ENCODE measurements around the gene CTBP2.

CTBP2 gene

GRCh38 chr10:125141860-125142484 lies 18.4 kb downstream of the CTBP2 start:
- no peak for DNase-seq

DNA sequence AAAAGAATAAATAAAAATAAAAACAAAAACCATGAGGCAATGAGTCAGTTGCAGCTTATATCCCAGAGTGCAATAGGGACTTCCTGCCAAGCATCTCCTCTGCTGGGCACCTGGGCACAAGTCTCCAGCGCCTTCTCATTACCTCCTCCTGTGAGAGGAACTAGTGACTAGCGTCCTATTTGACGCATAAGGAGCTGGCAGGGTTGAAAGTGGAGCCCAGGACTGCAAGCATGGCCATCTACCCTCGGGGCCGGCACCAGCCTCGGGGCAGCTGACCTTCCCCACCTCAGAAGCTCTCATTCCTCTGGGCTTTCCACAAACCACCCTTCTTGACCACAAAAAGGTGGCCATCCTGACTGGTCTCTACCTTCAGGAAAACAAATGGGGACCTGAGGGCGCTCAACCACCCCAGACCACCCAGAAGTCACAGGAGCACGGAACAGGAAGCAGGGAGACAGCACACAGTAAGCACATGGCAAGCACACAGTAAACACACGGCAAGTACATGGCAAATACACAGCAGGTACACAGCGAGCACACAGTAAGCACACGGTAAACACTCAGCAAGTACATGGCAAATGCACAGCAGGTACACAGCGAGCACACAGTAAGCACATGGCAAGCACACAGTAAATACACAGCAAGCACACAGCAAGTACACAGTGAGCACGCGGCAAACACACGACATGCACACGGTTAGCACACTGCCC lies 19.1 kb downstream of the CTBP2 start:
- no peak for DNase-seq

- no peak for DNase-seq
These were observed 20.2 kb downstream of the CTBP2 start for GRCh38 chr10:125140151-125140550.

DNA sequence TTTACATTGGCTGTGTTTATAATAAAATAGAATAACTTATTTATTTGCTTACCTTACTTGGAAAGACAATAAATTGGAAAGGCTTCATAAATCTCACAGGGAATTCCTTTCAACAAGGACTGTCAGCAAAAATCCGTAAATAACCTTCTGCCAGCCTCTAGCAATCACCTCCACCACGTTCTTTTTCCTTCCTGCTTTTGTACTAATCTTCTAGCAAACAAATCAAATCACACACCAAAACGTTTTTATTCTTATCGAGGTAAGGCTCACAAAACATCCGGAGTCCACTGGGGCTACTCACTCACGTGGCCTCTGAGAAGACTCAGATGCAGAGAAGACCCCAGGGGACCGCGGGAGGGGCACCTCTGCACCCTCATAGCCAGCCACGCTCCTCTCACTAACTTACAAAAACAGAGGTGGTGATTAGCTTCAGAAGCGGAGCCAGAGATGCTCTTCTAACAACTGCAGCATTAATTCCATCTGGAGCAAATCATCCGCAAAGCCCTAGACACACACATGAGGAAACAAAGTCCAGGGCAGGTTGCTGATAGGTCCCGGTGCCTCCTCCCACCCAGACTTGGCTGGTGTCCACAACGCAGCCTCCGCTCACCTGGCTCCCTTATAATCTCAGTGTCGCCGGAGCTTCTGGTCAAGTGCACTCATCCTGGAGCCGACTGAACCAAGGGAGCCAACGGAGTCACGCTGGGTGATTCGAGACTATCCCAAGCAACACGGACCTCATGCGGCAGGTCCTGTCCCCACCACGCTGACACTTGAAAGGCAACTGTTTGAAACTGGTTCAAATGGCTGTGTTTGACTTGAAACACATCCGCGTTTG lies 22.5 kb downstream of the CTBP2 start:
- DNase-seq, result peak; percentile 47 to 75

GRCh38 chr10:125136087-125136486 lies 24.3 kb downstream of the CTBP2 start:
- no peak for DNase-seq

DNA sequence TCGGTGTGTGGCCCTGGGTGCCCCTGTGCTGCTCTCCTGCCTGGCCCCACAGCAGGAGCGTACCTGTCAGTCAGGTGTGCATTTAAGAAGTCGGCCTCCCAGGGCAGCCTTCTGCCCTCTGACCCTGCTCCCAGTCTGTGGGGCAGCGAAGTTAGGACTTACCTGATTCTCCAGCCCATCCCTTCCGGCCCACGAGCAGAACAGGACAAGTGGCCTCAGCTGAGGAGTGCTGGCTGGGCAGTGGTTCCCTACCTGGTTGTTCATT lies 24.7 kb downstream of the CTBP2 start:
- DNase-seq, result no peak

- no peak for DNase-seq
These were observed 25.2 kb downstream of the CTBP2 start for GRCh38 chr10:125134916-125135770.

DNA sequence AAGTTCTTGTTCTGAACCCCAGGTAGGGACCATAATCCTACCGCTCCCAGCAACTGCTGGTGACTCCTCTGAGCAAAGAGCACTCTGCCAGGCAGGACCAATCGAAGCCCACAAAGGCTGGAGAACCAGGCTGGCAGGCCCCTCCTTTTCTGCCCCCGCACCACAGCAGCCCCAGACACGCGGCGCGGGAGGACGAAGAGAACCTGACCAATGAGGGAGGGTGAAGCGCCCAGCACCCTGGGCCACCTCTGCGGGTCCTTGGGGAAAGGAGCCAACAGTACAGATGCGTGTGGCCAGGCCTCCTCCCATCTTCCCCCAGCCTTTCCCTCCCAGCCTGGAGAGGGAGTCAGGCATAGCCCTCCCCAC lies 25.9 kb downstream of the CTBP2 start:
- DNase-seq, result no peak

GRCh38 chr10:125133696-125134482 lies 26.5 kb downstream of the CTBP2 start:
- DNase-seq, result no peak

DNA sequence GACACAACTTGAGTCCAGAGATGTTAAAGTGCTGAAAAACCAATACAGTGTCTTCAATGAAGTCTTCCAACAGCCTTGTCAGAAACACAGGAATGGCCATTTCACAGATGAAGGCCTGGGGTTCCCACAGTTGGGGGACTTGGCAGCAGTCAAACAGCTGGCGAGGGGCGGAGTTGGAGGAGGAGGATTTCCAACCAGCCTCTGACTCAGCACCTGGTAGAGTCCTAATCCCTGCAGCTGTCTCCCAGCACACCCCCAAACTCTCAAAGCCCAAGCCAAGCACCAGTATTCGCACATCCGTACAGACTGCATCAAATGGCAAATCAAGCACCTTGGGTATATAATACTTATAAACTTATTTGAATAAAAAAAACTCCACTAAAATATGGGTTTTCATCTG lies 28.0 kb downstream of the CTBP2 start:
- DNase-seq, result no peak

GRCh38 chr10:125130916-125131315 lies 29.4 kb downstream of the CTBP2 start:
- DNase-seq, result no peak

DNA sequence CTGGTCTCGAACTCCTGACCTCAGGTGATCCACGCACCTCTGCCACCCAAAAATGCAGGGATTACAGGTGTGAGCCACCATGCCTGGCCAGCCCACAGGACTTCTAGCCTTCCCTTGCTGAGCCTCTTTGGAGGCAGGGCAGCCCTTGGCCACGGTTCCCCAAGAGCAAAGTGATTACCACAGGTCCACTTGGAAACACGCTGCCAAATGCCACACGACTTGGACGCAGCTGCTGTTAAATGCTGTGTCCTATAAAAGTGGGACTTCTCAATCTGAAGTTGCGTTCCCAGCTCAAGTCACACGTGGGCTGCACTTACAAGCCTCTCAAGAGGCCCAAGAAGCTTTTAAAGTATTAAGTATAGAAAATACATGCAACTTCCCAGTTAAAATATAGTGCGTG lies 30.1 kb downstream of the CTBP2 start:
- DNase-seq, result no peak

GRCh38 chr10:125129076-125129458 lies 31.3 kb downstream of the CTBP2 start:
- no peak for DNase-seq

- no peak for DNase-seq
These were observed 31.8 kb downstream of the CTBP2 start for GRCh38 chr10:125128397-125129075.

GRCh38 chr10:125127986-125128385 lies 32.4 kb downstream of the CTBP2 start:
- no peak for DNase-seq

DNA sequence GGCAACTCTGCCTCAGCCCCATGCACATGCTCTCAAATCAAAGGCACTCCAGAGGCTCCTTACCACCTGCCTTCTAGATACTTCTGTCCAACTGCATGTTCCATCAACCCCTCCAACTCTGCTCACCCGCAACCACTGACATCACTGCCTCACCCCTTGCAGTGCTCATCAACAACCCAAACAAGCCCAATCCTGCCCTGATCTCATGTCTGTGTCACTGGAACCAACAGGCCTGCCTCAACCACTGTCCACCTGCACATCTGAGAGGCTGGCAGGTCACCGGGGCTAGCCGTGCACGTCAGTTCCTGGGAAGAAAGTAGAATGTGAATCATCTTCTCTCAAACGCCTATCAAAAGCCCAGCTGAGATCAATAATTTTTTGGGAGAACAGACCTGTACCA lies 33.3 kb downstream of the CTBP2 start:
- DNase-seq, result no peak

DNA sequence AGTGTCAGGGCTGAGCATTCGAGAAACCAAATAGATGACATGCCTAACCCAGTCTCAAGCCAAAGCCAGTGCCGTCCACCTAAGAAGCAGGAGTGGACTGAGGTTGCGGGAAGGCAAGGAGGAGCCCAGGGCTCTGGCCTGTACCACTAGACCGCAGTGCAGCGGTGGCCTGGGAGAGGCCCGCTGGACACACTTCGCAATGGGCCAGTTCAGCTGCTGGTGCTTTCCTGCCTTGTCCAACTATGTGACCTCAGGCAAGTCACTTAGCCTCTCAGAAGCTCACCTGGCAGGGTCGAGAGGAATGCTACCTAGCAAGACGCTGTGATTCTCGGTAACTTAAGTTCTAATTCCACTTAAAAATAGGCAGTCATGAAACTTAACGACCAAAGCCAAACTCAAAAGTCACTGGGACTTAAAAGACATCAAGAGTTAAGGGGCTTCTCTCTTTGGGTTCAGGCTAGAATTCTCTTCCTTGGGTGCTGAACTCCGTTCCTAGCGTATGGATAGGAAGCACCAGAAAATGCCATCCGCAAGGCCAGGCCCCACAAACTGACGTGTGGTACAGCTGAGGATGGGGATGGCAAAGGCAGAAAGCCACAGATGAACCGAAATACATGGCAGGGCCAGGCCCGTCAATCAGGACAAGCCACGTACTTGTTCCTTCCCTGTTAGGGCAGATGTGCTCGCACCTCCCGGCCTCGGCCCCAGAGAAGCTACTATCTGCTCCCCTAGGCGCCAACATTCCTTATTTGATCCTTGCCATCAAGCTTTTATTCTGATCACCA lies 34.2 kb downstream of the CTBP2 start:
- no peak for DNase-seq

DNA sequence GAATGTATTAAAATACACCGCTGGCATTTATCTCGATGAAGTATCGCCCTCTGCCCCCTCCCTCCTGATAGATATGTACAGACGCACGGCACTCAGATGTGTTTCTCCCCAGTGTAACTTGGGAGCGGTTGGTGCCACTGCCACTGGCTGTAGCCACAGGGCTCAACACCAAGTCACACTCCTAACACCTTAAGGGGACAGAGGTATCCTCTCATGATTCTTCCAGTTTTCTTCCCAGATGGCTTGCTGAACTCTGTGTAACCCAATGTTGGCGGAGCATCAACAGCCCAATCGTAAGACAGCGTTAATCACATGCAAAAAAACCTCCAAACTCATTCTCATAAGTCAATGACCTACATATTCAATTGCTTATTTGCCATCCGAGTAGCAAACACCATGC lies 35.5 kb downstream of the CTBP2 start:
- no peak for DNase-seq

GRCh38 chr10:125124115-125124487 lies 36.3 kb downstream of the CTBP2 start:
- DNase-seq, result no peak

- DNase-seq, result no peak
These were observed 36.8 kb downstream of the CTBP2 start for GRCh38 chr10:125123476-125124114.

GRCh38 chr10:125122566-125122965 lies 37.8 kb downstream of the CTBP2 start:
- DNase-seq, result no peak
